ELF-1 (cell line): ENCODE measurements around the gene MSI2.

Experiments used
- DNase-seq: peaks from one replicate; pipeline ENCODE4 v3.0.0-alpha.2; 2016; ENCODE audit warnings: low read depth, low spot score

Gene MSI2

DNA sequence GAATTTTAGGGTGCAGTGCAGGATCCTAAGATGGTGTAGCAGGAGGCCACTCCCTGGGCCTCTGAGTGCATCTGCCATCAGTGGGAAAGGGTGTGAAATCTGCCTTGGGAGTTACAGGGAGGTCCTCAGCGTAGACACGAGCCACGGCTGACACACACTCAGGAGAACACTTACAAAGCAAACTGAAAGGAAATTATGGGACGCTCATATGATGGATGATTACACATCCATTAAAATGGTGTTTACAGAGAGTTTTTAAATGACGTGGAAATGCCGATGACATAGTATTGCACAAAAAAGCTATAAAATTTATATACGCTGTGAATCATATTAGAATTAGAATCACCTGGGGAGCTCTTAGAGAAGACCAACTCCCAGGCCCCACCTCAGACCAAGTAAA, 313.5 kb downstream of the MSI2 start:
- no peak for DNase-seq

DNA sequence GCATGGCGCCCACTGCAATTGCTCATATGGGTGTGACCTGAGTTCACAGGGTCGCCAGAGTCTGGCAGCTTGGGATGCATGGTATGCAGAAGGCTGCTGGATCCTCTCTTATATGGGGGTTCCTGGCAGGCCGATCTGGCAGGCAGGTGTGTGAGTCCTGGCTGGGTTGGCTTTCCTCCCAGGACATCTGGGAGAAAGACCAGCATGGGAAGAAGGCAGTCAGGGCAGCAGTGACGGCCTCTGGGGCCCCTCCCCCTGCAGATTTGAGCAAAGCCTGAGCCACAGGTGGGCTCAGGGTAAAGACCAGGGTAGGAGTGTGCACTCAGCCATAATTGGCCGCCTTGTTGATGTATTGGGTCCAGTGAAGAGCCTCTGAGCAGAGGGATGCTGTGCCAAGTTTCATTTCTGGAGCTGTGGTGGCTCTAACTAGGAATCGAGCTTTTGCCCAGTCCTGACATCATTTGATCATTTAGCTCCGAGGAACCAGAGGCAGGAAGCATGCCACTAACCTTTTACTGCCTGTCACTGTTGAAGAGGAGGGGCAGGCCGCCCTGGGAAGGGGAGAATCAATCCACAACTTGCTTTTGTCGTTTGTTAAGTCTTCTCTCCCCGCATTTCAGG, 314.5 kb downstream of the MSI2 start:
- DNase-seq, result no peak

DNA sequence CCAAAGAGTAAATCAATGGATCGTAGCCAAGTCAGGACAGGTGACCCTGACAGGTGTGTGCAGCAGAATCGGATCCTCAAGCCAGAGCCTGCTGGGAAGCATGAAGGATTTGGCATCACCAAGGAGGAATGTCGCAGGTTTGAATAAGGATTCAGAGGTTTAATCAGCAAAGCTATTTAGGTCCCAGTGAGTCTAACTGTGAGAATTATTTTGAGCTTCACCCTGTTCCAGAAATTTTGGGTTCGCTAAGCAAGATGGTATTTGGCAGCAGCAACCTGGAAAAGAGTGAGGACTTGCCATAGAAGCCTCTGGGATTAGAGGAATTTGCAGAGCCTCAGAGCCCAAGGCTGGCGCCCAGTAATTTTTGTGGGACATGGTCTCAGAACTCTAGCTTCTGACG, 315.7 kb downstream of the MSI2 start:
- DNase-seq, result no peak

DNA sequence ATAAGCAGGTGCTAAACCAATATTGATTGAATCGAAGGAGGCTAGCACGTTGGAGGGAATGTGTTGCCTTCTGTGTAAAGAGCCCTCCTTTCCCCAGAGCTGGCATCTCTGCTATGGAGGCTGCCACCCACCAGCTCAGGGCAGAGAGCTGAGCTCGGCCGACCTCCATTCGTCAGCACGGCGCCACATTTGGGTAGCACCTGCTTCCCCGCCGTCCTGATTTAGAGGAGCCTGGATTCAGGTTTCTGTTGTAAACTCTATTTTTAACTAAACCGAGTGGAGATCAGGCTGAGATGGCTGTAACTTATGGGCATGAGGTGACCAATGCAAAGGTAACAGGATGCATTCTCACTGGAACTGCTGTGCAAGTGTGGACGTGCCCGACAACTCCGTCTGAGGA, 316.3 kb downstream of the MSI2 start:
- DNase-seq, result no peak

DNA sequence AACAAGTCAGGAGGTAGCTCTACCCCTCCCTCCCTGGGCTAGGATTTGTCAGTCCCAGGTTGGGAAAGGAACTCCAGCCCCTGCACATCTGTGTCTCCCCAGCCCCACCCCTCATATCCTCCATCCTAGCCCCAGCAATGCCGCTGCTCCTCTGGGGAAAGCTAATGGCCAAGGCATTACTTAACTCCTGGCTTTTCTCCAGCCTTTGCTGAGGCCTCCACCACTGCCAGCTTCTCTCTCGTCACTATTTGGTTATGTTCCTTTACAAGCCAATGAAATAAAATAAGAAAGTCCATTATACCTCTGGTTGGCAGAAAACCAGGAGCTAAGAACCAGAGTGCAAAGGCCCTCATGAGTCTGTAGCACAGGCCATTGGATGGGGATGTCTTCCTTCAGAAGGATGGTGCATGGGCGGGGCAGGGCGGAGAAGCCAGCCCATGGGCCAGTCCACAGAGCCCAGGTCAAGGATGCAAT, 317.8 kb downstream of the MSI2 start:
- DNase-seq, result no peak

DNA sequence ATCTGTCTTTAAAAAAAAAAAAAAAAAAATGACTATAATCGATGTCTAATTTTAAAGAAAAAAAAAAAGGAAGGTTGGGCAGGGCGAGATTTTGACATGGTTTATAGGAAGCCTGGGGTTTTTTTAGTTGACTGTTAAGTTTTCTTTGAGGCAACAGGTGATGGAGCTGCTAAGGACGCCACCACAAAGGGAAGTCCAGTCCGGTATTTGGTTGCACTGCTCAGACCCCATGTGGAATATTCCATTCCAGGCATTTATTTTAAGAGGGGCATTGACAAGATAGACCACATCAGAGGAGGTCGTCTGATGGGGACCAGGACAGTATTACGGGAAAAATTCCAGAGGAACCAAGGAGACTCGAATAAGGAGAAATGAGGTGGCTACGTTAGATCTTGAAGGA, 320.4 kb downstream of the MSI2 start:
- no peak for DNase-seq

DNA sequence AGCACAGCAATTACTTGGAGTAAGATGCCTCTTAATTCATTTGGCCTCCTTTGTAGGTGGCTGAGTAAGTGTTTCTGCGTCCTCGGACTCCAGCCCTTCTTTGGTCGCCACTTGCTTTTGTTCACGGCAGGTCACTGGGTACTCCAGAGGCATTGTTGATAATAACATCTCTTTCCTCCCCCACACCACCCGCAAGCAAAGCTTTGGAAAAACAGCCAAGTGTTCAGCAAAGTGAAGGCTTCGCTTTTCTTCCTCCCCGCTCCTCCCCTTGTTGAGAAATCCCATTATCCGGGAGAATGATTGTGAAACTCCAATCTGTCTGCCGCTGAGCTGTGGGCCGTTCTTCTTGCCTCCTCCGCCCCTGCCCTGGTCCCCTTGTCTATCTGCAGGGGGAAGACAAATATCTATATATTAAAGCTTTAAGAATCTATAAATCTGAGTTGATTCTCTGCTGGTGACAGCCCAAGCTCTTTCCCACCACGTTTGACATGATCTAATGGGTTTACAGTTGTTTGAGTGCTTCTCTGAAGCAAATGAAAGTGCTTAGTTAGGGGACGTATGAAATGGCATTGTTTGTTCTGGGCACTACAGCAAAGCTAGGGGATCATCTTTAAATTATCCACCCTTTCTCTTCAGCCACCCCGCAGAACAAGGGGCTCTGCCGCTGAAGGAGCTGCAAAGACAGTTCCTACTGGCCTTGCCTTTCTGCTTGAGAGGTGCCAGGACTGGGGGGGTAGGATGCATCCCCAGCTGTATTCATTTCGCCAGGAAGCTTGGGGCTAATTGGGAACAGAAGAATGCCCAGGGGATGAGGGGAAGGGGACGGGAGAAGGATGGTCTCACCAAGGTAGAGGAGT, 321.7 kb downstream of the MSI2 start:
- DNase-seq, result peak; percentile 53

DNA sequence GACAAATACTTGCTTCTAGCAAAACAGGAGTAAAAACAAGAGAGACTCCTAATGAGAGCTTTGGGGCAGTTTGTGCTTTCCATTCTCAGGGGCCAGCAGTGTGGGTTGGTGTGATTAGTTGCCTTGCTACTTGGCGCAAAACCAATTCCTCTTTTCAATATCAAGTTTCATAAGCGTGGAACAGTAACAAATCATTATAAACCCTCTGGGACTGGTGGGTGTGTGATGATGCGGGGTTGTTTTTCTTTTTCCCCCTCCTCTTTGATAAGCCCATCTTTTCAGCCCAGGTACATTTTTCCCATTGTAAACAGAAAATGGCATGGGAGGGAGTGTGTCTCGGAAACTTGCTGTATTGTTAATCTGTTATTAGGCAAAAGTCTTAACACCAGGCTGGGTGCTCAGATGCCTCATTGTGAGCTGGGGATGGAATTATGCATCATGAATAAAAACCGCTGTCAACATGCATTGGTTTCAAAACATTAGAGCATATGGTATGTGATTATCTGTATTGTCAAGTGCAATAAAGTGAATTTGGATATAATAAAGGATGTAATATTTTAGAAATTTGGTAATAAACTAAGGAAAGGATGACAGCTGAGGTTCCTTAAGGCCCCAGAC, 322.4 kb downstream of the MSI2 start:
- no peak for DNase-seq

DNA sequence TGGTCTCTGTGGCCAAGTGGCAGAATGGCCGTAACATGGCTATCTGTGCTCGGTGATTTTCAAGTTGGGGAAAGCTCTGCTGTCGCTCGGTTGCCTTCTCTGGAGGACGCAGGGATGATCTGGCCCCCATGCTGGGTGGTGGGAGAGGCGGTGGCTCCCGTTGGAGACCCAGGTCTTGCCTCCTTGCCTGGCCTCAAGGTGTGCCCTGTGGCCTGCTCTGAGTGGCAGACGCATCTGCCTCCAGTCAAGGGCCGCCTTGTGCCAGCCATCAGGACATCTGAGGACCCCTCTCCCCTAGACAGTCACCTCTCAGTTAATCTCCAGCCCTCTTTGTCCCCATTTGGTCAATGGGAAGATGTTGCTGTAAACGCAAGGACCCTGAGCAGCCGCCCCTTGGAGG, 322.9 kb downstream of the MSI2 start:
- no peak for DNase-seq

DNA sequence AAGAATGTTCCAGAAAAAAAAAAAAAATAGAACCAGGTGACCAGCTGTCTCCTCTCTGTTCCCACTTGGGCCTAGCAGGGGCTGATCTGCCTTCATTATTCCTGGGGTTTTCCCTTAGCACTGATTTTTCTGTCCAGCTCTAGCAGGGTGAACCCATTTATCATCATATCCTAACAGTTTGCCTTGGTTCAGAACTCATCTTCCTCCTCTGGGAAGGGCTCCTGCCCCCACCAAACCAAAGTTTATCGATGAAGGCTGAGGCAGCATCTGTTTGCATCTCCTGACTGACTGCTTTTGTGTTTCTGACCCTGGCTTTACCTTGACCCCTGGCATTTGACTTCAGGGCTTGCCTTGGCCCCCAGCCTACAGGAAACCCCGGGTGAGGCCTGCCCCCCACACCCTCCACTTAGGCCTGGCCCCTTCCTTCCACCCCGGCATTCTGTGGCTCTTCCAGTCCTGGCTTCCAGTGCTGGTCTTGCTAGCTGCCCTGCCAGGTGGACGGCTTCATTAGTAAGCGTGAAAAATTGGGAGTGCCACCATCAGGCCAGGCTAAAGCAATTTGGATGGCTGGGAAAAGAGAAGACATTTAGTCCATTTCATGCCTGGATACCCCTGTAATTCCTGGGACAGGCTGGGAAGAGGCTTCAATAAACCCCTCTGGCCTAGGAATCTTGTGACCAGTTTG, 323.9 kb downstream of the MSI2 start:
- DNase-seq, result no peak

DNA sequence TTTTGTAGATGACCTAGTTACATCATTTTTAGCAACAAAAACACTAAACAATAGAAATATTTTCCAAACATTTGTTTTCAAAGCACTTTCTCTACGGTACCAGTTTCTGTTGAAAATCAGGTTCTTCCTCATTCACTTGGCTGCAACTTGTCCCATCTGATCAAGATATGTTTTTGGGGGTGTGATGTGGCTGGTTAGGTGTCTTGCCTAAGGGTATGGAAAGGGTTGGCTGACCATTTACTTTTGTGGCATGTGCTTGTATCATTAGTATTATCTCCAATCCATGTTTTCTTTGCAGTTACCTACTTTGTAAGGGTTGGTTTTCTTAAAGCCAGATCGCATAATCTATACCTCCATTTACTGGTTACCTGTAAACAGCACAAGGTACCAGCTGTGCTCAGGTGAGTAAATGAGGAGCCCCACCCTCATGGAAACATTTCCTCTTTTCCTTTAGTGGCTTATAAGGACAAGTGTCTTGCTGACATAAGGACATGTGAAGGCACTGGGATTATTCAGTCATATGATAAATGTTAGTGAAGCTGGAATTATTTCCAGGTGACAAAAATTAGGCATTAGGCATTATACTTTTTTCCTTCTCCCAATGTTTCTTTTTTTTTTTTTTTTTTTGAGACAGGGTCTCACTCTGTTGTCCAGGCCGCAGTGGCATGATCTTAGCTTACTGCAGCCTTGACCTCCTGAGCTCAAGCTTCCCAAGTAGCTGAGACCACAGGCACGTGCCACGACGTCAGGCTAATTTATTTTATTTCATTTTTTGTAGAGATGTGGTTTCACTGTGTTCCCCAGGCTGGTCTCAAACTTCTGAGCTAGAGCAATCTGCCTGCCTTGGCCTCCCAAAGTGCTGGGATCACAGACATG, 326.8 kb downstream of the MSI2 start:
- peak; percentile 18 for DNase-seq

DNA sequence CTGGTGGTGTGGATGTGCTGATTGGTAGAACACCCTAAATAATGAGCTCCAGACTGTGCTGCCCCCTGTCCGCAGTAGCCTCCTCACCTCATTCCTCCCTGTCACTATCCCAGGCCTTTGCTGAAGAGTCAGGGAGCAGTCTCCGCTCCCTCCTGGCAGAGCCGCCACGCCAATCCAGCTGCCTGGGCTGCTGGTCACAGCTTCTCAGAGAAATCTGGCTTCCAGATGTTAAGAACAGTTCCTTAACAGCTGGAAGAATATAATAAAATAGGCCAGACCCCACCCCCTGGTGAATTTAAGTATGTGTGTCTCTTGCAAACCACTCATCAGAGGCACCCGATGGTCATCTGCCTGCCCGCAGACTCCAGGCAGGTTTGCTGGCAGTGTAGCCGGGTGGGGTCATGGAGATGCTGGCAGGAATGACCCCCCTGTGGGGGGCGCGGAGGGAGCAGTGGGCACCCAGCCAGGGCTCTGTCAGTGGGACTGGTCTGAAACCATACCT, 327.8 kb downstream of the MSI2 start:
- DNase-seq, result peak; percentile 20

DNA sequence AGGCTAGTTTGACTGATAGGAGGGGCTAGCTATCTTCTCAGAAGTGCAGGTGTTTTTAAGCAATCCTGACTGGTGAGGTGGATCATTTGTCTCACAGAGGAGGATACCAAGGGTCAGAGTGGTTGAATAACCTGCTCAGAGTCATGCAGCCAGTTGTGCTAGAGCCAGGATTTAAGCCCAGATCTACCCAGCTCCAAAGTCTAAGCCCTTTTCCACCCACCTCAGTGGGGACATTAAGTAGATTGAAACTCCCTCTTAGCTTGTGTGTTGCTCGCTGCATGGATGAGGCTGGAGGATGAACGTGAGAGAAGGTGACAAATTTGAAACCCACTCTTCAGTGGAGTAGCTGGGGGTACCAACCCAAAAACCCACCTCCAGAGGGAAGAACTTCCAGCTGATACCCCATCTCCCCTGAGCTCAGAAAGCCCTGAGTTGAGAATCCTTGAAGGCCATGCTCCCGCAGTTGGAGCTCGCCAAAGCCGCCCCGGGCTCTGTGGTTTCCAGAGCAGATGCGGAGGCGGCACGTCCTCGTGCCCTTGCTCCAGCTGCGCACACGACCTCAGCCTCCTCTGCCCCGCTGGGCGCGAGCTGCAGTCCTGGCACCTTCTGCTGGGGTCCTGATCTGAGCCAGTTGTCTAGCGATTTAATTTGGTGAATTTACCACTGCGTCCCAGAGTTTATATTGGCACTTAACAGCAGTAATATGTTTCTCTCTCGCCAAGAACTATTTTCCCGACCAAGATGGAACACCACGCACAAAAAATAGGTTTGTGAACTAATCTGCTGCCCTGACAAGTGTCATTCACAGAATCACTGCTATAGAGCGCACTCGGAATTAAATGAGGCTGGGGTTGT, 329.2 kb downstream of the MSI2 start:
- no peak for DNase-seq

DNA sequence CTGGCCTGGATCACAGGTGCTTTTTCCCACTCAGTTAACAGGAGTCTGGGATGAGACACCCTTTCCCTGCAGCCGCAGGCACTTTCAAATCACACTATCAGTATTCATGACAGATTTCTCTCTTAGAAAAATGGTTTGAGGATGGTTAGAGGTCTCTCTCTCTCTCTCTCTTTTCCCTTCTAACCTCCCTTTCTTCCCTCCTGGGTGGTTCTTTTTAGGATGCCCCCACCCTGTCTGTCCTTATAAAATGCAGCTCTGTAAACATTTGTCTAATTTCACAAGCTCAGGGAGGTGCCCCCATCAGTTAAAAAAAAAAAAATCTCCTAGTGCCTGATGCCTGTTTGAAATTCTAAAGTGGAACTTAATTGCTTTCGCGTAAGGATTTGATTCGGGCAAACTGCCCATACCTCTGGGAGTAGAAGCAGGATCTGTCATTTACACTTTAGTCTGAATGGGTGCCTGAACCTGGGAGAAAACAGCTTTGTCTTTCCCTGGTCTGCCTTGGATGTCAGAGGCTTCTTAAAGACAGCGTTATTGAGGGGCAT, 329.9 kb downstream of the MSI2 start:
- no peak for DNase-seq

DNA sequence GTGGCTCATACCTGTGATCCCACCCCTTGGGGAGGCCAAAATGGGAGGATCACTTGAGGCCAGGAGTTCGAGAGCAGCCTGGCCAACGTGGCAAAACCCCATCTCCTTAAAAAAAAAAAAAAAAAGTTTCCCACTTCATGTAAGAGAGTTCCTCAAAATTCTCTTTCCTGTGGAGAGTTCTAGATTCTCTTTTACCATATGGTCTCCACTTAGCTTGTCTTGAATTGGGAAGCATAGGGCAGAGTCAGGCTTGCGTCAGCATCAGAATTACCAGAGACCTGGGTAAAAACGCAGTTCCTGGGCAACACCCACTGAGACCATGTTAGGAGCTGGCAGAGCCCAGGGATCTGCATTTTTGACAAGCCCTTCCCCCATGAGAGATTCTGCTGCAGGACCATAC, 330.4 kb downstream of the MSI2 start:
- no peak for DNase-seq

DNA sequence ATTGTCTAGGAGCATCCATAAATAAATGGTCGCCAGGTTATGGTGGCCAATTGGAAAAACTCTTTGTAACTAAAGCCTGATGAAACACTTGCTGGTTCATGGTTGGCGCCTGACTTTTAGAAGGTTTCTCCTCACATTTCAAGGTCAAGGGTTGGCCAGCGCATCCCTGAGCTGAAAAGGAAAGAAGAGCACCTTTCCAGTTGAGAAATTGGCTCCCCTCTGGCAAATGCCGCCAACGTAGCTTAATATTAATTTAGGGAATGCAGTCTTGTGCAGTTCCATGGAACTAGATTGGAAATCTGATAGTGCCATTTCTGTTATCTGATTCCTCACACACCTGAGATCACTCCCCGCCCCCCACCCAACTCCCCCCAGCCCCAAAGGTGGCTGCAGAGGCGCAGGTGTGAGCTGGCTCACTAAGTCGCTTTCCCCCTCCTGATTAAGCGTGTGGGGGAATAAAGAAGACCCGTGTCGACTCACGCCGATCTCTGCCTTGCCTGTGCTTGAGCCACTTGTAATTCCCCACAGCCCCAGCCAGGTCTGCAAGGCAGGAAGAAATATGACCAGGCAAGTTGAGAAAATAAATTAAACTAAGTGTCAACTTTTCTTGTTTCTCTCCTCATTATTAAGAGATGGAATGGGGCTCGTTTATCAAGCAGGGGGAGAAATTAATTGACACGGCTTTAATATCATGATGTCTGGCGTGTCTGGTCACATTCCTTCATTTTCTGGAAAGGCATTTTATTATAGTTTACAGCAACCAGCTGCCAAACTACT, 331.1 kb downstream of the MSI2 start:
- no peak for DNase-seq

DNA sequence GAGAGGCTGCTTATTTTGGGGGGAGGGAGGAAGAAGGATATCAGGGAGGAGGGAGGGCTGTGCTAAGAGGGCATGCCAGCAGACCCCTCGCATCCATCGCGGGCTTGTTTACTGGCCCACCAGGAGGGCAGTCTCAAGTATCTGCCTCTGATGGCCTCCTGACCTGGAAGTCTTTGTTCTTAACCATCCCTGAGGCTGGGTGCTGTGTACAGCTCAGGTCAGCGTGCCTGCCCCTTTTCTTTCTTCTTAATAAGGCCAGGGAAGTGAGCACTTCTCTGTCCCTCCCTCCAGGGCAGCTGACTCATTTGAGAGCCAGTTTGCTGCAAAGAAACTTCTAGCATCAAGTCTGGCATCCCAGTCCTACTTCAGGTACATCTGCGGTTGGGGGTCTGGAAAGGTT, 331.8 kb downstream of the MSI2 start:
- DNase-seq, result peak; percentile 95

DNA sequence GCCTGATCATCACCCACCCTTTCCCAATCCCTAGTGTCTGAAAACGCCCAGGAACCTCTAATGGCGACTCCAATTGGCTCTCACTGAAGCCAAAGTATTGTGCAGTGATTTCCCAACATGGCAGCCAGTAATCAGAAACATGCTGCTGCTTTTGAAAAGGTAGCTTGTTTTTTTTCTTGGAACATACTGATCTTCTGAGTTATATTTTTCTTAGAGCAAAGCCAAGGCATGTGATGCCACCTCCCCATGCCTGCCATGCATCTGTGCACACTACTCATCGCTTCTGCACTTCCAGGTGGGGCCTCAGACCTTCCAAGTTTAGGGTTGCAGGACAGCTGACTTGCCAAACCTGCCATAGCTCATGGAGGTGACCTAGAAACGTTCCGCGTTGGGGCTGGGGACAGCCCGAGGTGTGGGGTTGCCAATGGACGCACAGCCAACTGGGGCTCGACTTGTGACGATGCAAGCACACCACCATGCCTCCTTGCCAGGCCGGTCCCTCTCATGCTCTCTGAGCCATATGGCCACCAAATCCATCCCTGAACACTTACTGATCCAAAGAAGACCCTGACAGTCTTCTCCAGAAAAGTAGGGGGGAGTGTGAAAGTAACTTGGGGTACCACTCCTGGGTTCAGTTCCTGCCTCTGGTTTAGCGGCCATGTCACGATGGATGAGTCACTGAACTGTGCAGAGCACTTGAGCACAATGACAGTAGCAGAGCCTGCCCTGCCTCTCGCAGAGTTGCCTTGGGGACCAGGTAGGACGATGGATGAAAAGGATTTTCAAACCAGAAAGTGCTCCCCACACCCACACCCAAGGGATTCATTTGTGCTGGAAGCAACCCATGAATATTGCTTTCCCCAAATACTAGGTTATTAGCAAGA, 333.1 kb downstream of the MSI2 start:
- DNase-seq, result no peak
